ENCODE measurements around the gene SERPINB1.
A peak's percentile ranks its signal among the peaks of the same experiment; 100 is the strongest.
"Not testable (repeated sequence)": the region's sequence is repeated elsewhere in the genome, so short reads cannot be mapped to it uniquely, and the experiment has no call there.

Gene SERPINB1

GRCh38 chr6:2859185-2859700 lies 17.6 kb upstream of the SERPINB1 start:
- H3K9me3 Mint-ChIP-seq: no peaks in the 10 kb centered on the region
- H3K27ac Mint-ChIP-seq: peak overlapping the region; percentile 99
- H3K4me1 Mint-ChIP-seq: peaks cover 88% of the 10 kb centered on the region
- peak overlapping the region; percentile 85 for H3K4me3 Mint-ChIP-seq
- H3K36me3 Mint-ChIP-seq: no peaks in the 10 kb centered on the region
- no peaks in the 10 kb centered on the region for H3K27me3 Mint-ChIP-seq

- Mint-ChIP-seq H3K4me3 (peak overlapping the region; percentile 85), H3K27ac (peak overlapping the region; percentile 99), H3K36me3 (no peaks in the 10 kb centered on the region), H3K9me3 (no peaks in the 10 kb centered on the region), H3K4me1 (peaks cover 92% of the 10 kb centered on the region), H3K27me3 (no peaks in the 10 kb centered on the region)
Measured at GRCh38 chr6:2857580-2858337, 16.1 kb upstream of the SERPINB1 start.

GRCh38 chr6:2857185-2857579 lies 15.5 kb upstream of the SERPINB1 start:
- no peaks in the 10 kb centered on the region for H3K27me3 Mint-ChIP-seq
- H3K27ac Mint-ChIP-seq: peak overlapping the region; percentile 99
- H3K9me3 Mint-ChIP-seq: no peaks in the 10 kb centered on the region
- peaks cover 91% of the 10 kb centered on the region for H3K4me1 Mint-ChIP-seq
- H3K4me3 Mint-ChIP-seq: peak overlapping the region; percentile 85
- no peaks in the 10 kb centered on the region for H3K36me3 Mint-ChIP-seq

- no peaks in the 10 kb centered on the region for H3K27me3 Mint-ChIP-seq
- H3K4me3 Mint-ChIP-seq: peak overlapping the region; percentile 47
- H3K27ac Mint-ChIP-seq: peak overlapping the region; percentile 98
- H3K4me1 Mint-ChIP-seq: peaks cover 75% of the 10 kb centered on the region
- no peaks in the 10 kb centered on the region for H3K9me3 Mint-ChIP-seq
- no peaks in the 10 kb centered on the region for H3K36me3 Mint-ChIP-seq
Measured at GRCh38 chr6:2855061-2855519, 13.4 kb upstream of the SERPINB1 start.

GRCh38 chr6:2854396-2854982 lies 12.8 kb upstream of the SERPINB1 start:
- no peaks in the 10 kb centered on the region for H3K9me3 Mint-ChIP-seq
- H3K27ac Mint-ChIP-seq: peak overlapping the region; percentile 98
- H3K27me3 Mint-ChIP-seq: no peaks in the 10 kb centered on the region
- no peaks in the 10 kb centered on the region for H3K36me3 Mint-ChIP-seq
- peak overlapping the region; percentile 79 for H3K4me3 Mint-ChIP-seq
- peaks cover 71% of the 10 kb centered on the region for H3K4me1 Mint-ChIP-seq

GRCh38 chr6:2853769-2854395 lies 12.2 kb upstream of the SERPINB1 start:
- H3K36me3 Mint-ChIP-seq: peaks cover 3% of the 10 kb centered on the region
- peak overlapping the region; percentile 98 for H3K27ac Mint-ChIP-seq
- no peaks in the 10 kb centered on the region for H3K27me3 Mint-ChIP-seq
- peak overlapping the region; percentile 79 for H3K4me3 Mint-ChIP-seq
- no peaks in the 10 kb centered on the region for H3K9me3 Mint-ChIP-seq
- H3K4me1 Mint-ChIP-seq: peaks cover 70% of the 10 kb centered on the region

- H3K36me3 Mint-ChIP-seq, H3K9me3 Mint-ChIP-seq, H3K27me3 Mint-ChIP-seq: not testable (repeated sequence)
- H3K27ac Mint-ChIP-seq: peak overlapping the region; percentile 98
- H3K4me1 Mint-ChIP-seq: peaks cover 70% of the 10 kb centered on the region
- peak overlapping the region; percentile 79 for H3K4me3 Mint-ChIP-seq
Measured at GRCh38 chr6:2853378-2853768, 11.7 kb upstream of the SERPINB1 start.

- Mint-ChIP-seq H3K4me1 (peaks cover 70% of the 10 kb centered on the region), H3K9me3 (no peaks in the 10 kb centered on the region), H3K27me3 (no peaks in the 10 kb centered on the region), H3K27ac (peak overlapping the region; percentile 86), H3K4me3 (no peak overlapping the region), H3K36me3 (peaks cover 4% of the 10 kb centered on the region)
Measured at GRCh38 chr6:2852921-2853322, 11.3 kb upstream of the SERPINB1 start.

- Mint-ChIP-seq H3K27me3 (no peaks in the 10 kb centered on the region), H3K27ac (no peak overlapping the region), H3K36me3 (peaks cover 4% of the 10 kb centered on the region), H3K4me1 (peaks cover 67% of the 10 kb centered on the region), H3K9me3 (no peaks in the 10 kb centered on the region), H3K4me3 (no peak overlapping the region)
Measured at GRCh38 chr6:2852514-2852855, 10.8 kb upstream of the SERPINB1 start.

GRCh38 chr6:2851727-2852513 lies 10.3 kb upstream of the SERPINB1 start:
- Mint-ChIP-seq H3K27ac (no peak overlapping the region), H3K27me3 (no peaks in the 10 kb centered on the region), H3K4me1 (peaks cover 64% of the 10 kb centered on the region), H3K9me3 (no peaks in the 10 kb centered on the region), H3K36me3 (peaks cover 4% of the 10 kb centered on the region), H3K4me3 (no peak overlapping the region)

- H3K9me3 Mint-ChIP-seq: no peaks in the 10 kb centered on the region
- peaks cover 4% of the 10 kb centered on the region for H3K36me3 Mint-ChIP-seq
- H3K4me3 Mint-ChIP-seq: no peak overlapping the region
- H3K27me3 Mint-ChIP-seq: no peaks in the 10 kb centered on the region
- peaks cover 61% of the 10 kb centered on the region for H3K4me1 Mint-ChIP-seq
- H3K27ac Mint-ChIP-seq: peak overlapping the region; percentile 8
Measured at GRCh38 chr6:2850538-2851113, 9.0 kb upstream of the SERPINB1 start.

GRCh38 chr6:2848851-2849250 lies 7.2 kb upstream of the SERPINB1 start:
- Mint-ChIP-seq H3K4me1 (peaks cover 47% of the 10 kb centered on the region), H3K27me3 (no peaks in the 10 kb centered on the region), H3K9me3 (no peaks in the 10 kb centered on the region), H3K27ac (peak overlapping the region; percentile 71), H3K4me3 (peak overlapping the region; percentile 42), H3K36me3 (peaks cover 4% of the 10 kb centered on the region)

GRCh38 chr6:2845880-2846208 lies 4.2 kb upstream of the SERPINB1 start:
- H3K4me3 Mint-ChIP-seq: peak overlapping the region; percentile 64
- peak overlapping the region; percentile 12 for H3K27ac Mint-ChIP-seq
- no peaks in the 10 kb centered on the region for H3K27me3 Mint-ChIP-seq
- peaks cover 4% of the 10 kb centered on the region for H3K36me3 Mint-ChIP-seq
- no peaks in the 10 kb centered on the region for H3K9me3 Mint-ChIP-seq
- H3K4me1 Mint-ChIP-seq: peaks cover 53% of the 10 kb centered on the region

- H3K9me3 Mint-ChIP-seq: no peaks in the 10 kb centered on the region
- H3K36me3 Mint-ChIP-seq: peaks cover 3% of the 10 kb centered on the region
- no peaks in the 10 kb centered on the region for H3K27me3 Mint-ChIP-seq
- no peak overlapping the region for H3K4me3 Mint-ChIP-seq
- H3K4me1 Mint-ChIP-seq: peaks cover 69% of the 10 kb centered on the region
- H3K27ac Mint-ChIP-seq: peak overlapping the region; percentile 63
Measured at GRCh38 chr6:2844008-2844407, 2.3 kb upstream of the SERPINB1 start.

- peak overlapping the region; percentile 63 for H3K27ac Mint-ChIP-seq
- H3K4me1 Mint-ChIP-seq: peaks cover 67% of the 10 kb centered on the region
- no peaks in the 10 kb centered on the region for H3K9me3 Mint-ChIP-seq
- no peaks in the 10 kb centered on the region for H3K27me3 Mint-ChIP-seq
- H3K4me3 Mint-ChIP-seq: no peak overlapping the region
- H3K36me3 Mint-ChIP-seq: no peaks in the 10 kb centered on the region
Measured at GRCh38 chr6:2843138-2843740, 1.6 kb upstream of the SERPINB1 start.
